Left lung (tissue), 10 donors: ENCODE data around the gene NASP. TPM values are rescaled to one million over a fixed set of nuclear protein-coding genes. Genes with fewer than 3 reads are reported as not detected.
"Not testable (repeated sequence)": the region's sequence is repeated elsewhere in the genome, so short reads cannot be mapped to it uniquely, and the experiment has no call there.

Source experiments
- ATAC-seq: fragments of 200-7000 bp; cut with Tn5 transposase; one replicate; pipeline ENCODE4 v1.9.1; 2020; ENCODE audit warnings: moderate library complexity
- DNase-seq, 4 donors: peaks; one replicate each; pipeline ENCODE4 v3.0.0-alpha.2; 2013 to 2020
- H3K27ac ChIP-seq, 2 donors: fragments of 200-600 bp; sonication (generic) in 1 of 2; one replicate each; pipeline versions ENCODE4 v1.5.0 to v1.8.0; 2020 to 2021
- H3K27me3 ChIP-seq, 2 donors: fragments of 200-600 bp; sonication (generic) in 1 of 2; one replicate each; pipeline versions ENCODE4 v1.5.0 to v1.8.0; 2020 to 2021
- H3K36me3 ChIP-seq, 2 donors: fragments of 200-600 bp; sonication (generic) in 1 of 2; one replicate each; pipeline versions ENCODE4 v1.5.0 to v1.8.0; 2020 to 2021
- H3K4me1 ChIP-seq, 2 donors: fragments of 200-600 bp; one replicate each; pipeline ENCODE4 v1.8.0; 2021
- H3K4me3 ChIP-seq, 2 donors: fragments of 200-600 bp; sonication (generic) in 1 of 2; one replicate each; pipeline versions ENCODE4 v1.5.0 to v1.8.0; 2020 to 2021; ENCODE audit warnings: mild to moderate bottlenecking in 1 of 2
- H3K9me3 ChIP-seq, 2 donors: fragments of 200-600 bp; sonication (generic) in 1 of 2; one replicate each; pipeline versions ENCODE4 v1.5.0 to v1.8.0; 2020 to 2021
- intact Hi-C, 2 donors: fragments of 100-400 bp; cut with DNase I; formaldehyde crosslinking; loops; one replicate each; pipeline versions ENCODE4 v1.11.2 to v1.14.2; 2022
- polyA plus RNA-seq, 6 donors: library from polyadenylated mRNA; unstranded; fragments of 120-200 nt; gene quantifications; one replicate each; pipeline ENCODE4 v1.2.1, GENCODE V29; 2013; ENCODE audit not compliant: insufficient read length in 6 of 6
- total RNA-seq, 2 donors: library from RNA; stranded (reverse); fragmentation: NEBNext Ultra II Directional; extraction: Animal tissue kit (Norgen Biotek cat#: 25700); gene quantifications; one replicate each; pipeline ENCODE4 v1.2.1, GENCODE V29; 2021
- TF ChIP-seq, protein P1 (sequence below), 2 donors: fragments of 200-600 bp; sonication (generic) in 1 of 2; IDR thresholded peaks; one replicate each; pipeline versions ENCODE4 v1.5.0 to v1.8.0; 2021; ENCODE audit warnings: antibody characterized with exemption in 2 of 2
- donor health status: DM: no; HTN: yes; CAD: no.
- donor health status: DM: no; HTN: no; CAD: no.

The NASP gene
- total and polyA plus RNA-seq, 8 donors = 57.6 to 407 (median 327) TPM

DNA sequence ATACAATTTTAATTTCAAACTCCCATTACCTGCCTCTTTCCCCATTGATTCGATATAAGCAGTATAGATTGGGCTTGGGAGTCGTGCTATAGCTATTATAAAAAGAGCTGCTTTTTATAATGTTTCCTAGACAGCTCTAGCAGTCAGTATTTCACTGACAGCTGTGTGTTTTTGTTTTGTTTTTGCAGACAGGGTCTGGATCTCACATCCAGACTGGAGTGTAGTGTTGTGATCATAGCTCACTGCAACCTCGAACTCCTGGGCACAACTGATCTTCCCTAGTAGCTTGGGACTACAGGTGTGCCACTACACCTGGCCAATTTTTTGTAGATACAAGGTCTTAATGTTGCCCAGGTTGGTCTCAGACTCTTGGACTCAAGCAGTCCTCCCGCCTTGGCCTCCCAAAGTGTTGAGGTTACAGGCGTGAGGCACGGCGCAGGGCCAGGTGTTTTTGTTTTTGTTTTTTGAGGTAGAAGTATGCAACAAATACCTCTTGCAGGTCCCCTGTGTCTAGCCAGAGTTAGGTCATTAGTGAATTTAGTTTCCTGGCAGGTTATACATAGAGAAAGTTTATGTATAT lies 1.7 kb downstream of the NASP start:
- TF ChIP-seq, protein P1, sequence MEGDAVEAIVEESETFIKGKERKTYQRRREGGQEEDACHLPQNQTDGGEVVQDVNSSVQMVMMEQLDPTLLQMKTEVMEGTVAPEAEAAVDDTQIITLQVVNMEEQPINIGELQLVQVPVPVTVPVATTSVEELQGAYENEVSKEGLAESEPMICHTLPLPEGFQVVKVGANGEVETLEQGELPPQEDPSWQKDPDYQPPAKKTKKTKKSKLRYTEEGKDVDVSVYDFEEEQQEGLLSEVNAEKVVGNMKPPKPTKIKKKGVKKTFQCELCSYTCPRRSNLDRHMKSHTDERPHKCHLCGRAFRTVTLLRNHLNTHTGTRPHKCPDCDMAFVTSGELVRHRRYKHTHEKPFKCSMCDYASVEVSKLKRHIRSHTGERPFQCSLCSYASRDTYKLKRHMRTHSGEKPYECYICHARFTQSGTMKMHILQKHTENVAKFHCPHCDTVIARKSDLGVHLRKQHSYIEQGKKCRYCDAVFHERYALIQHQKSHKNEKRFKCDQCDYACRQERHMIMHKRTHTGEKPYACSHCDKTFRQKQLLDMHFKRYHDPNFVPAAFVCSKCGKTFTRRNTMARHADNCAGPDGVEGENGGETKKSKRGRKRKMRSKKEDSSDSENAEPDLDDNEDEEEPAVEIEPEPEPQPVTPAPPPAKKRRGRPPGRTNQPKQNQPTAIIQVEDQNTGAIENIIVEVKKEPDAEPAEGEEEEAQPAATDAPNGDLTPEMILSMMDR (IDR thresholded peaks at IDR 0.05) = no peak
- ATAC-seq = no peak
- Histone ChIP-seq H3K27ac (peak overlapping the region in 1 of 2 donors; percentile 93), H3K36me3 (no peaks in the 10 kb centered on the region), H3K27me3 (no peaks in the 10 kb centered on the region), H3K4me3 (peak overlapping the region in 1 of 2 donors; percentile 100), H3K4me1 (peaks cover 13 to 44% of the 10 kb centered on the region in 2 donors), H3K9me3 (no peaks in the 10 kb centered on the region)
- DNase-seq = no peak
- intact Hi-C loops = no loop called here

- no peaks in the 10 kb centered on the region for H3K27me3 ChIP-seq
- no peak for DNase-seq
- peak overlapping the region in 1 of 2 donors; percentile 24 for H3K4me3 ChIP-seq
- H3K27ac ChIP-seq = peak overlapping the region in 1 of 2 donors; percentile 45
- peaks cover 0 to 8% of the 10 kb centered on the region in 2 donors for H3K36me3 ChIP-seq
- intact Hi-C loops = no loop called here
- ATAC-seq = no peak
- H3K9me3 ChIP-seq = no peaks in the 10 kb centered on the region
- TF ChIP-seq, protein P1 (IDR thresholded peaks at IDR 0.05) = no peak
- H3K4me1 ChIP-seq = peaks cover 16 to 48% of the 10 kb centered on the region in 2 donors
These were observed 2.9 kb downstream of the NASP start for GRCh38 chr1:45586769-45587168.

- H3K4me3 ChIP-seq = no peak overlapping the region
- ATAC-seq (peak; percentile 34), DNase-seq (no peak)
- no peaks in the 10 kb centered on the region for H3K9me3 ChIP-seq
- H3K27me3 ChIP-seq = no peaks in the 10 kb centered on the region
- intact Hi-C loops = no loop called here
- TF ChIP-seq, protein P1 (IDR thresholded peaks at IDR 0.05) = no peak
- H3K27ac ChIP-seq = no peak overlapping the region
- peaks cover 16 to 33% of the 10 kb centered on the region in 2 donors for H3K4me1 ChIP-seq
- peaks cover 0 to 35% of the 10 kb centered on the region in 2 donors for H3K36me3 ChIP-seq
These were observed 6.0 kb downstream of the NASP start for GRCh38 chr1:45589861-45590260.

- no peak for ATAC-seq
- TF ChIP-seq, protein P1 (IDR thresholded peaks at IDR 0.05) = no peak
- Histone ChIP-seq H3K4me1 (peaks cover 8 to 9% of the 10 kb centered on the region in 2 donors), H3K9me3 (no peaks in the 10 kb centered on the region), H3K36me3 (peaks cover 0 to 68% of the 10 kb centered on the region in 2 donors), H3K27ac (no peak overlapping the region), H3K4me3 (no peak overlapping the region), H3K27me3 (no peaks in the 10 kb centered on the region)
- DNase-seq = no peak
- intact Hi-C loops = no loop called here
These were observed 10.6 kb downstream of the NASP start for GRCh38 chr1:45594412-45594811.

- H3K9me3 ChIP-seq, H3K27ac ChIP-seq, DNase-seq, intact Hi-C loops, H3K4me3 ChIP-seq, H3K27me3 ChIP-seq, H3K4me1 ChIP-seq, ATAC-seq: not testable (repeated sequence)
- peaks cover 0 to 65% of the 10 kb centered on the region in 2 donors for H3K36me3 ChIP-seq
These were observed 12.9 kb downstream of the NASP start for GRCh38 chr1:45596765-45597164.

DNA sequence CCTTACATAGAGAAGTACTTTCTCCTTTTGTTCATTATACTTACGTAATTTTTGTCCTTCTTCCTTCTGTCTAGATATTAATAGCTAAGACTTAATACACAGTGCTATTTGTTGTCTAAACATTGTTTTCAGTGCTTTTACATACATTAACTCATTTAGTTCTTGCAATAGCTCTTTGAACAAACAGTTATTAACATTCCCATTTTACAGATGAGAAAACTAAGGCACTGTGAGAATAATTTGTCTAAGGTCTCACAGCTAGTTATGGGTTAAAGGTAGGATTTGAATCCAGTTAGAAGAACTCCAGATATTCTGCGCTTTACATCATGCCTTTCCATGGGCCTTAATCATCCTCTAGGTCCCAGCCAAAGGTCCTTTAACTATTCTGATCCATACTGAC lies 20.4 kb downstream of the NASP start:
- Histone ChIP-seq H3K9me3 (no peaks in the 10 kb centered on the region), H3K27me3 (no peaks in the 10 kb centered on the region), H3K4me3 (no peak overlapping the region), H3K36me3 (peaks cover 0 to 50% of the 10 kb centered on the region in 2 donors), H3K27ac (no peak overlapping the region), H3K4me1 (peaks cover 0 to 23% of the 10 kb centered on the region in 2 donors)
- ATAC-seq = no peak
- TF ChIP-seq, protein P1 (IDR thresholded peaks at IDR 0.05) = no peak
- intact Hi-C loops = no loop called here
- DNase-seq = no peak
